Measurements from ENCODE around the gene ZCWPW1.

- TF ChIP-seq CTCF (IDR thresholded peaks at IDR 0.05; ENCODE audit: low read depth, low read length) (no peak), POLR2A (IDR thresholded peaks at IDR 0.05; ENCODE audit: extremely low read depth, insufficient read length) (no peak)
Observed at GRCh38 chr7:100380196-100380595, 48.3 kb downstream of the ZCWPW1 start.
